ENCODE data around the gene CDK6.

The CDK6 gene

GRCh38 chr7:92670204-92670851 is 166.0 kb downstream of the CDK6 start:
- no peak for DNase-seq

GRCh38 chr7:92669616-92670165 is 166.7 kb downstream of the CDK6 start:
- no peak for DNase-seq

GRCh38 chr7:92668564-92668963 is 167.8 kb downstream of the CDK6 start:
- no peak for DNase-seq

- DNase-seq = no peak
Measured at GRCh38 chr7:92667816-92668535, 168.4 kb downstream of the CDK6 start.

GRCh38 chr7:92665926-92666325 is 170.4 kb downstream of the CDK6 start:
- no peak for DNase-seq

- DNase-seq = no peak
Measured at GRCh38 chr7:92661651-92662050, 174.7 kb downstream of the CDK6 start.

GRCh38 chr7:92658671-92659070 is 177.7 kb downstream of the CDK6 start:
- no peak for DNase-seq

- DNase-seq = no peak
Measured at GRCh38 chr7:92657391-92657790, 179.0 kb downstream of the CDK6 start.

- no peak for DNase-seq
Measured at GRCh38 chr7:92656121-92656520, 180.3 kb downstream of the CDK6 start.

GRCh38 chr7:92655346-92655884 is 181.0 kb downstream of the CDK6 start:
- no peak for DNase-seq

GRCh38 chr7:92653136-92653535 is 183.2 kb downstream of the CDK6 start:
- no peak for DNase-seq

GRCh38 chr7:92652536-92652935 is 183.8 kb downstream of the CDK6 start:
- DNase-seq = no peak

GRCh38 chr7:92650391-92650790 is 186.0 kb downstream of the CDK6 start:
- DNase-seq = no peak

- DNase-seq = no peak
Measured at GRCh38 chr7:92648067-92648466, 188.3 kb downstream of the CDK6 start.

- no peak for DNase-seq
Measured at GRCh38 chr7:92647652-92648051, 188.7 kb downstream of the CDK6 start.

GRCh38 chr7:92647011-92647625 is 189.3 kb downstream of the CDK6 start:
- no peak for DNase-seq

GRCh38 chr7:92645114-92646061 is 191.0 kb downstream of the CDK6 start:
- no peak for DNase-seq

- DNase-seq = no peak
Measured at GRCh38 chr7:92644406-92645113, 191.8 kb downstream of the CDK6 start.

- no peak for DNase-seq
Measured at GRCh38 chr7:92643821-92644220, 192.6 kb downstream of the CDK6 start.

GRCh38 chr7:92641921-92642511 is 194.4 kb downstream of the CDK6 start:
- no peak for DNase-seq

GRCh38 chr7:92639966-92640365 is 196.4 kb downstream of the CDK6 start:
- no peak for DNase-seq

All from SIG-M5 (cell line).